K562 (cell line): Measurements from ENCODE around the gene ITPK1. TPM values are rescaled to one million over a fixed set of nuclear protein-coding genes. Genes with fewer than 3 reads are reported as not detected.
A peak's percentile ranks its signal among the peaks of the same experiment; 100 is the strongest.

Source experiments
- CBX3 ChIP-seq, 2 experiments: IDR thresholded peaks; 1 replicate in 1 of 2; 2 replicates in 1 of 2; pipeline ENCODE4 v1.6.1; 2012; ENCODE audit warnings: inconsistent platforms in 2 of 2, low read length in 2 of 2, borderline replicate concordance in 1 of 2, control low read depth in 1 of 2
- CXXC5 ChIP-seq: fragments of 250-450 bp; sonication (Bioruptor Pico); IDR thresholded peaks from 2 replicates; pipeline ENCODE4 v1.8.0; 2022; ENCODE audit warnings: inconsistent platforms, mild to moderate bottlenecking, moderate library complexity
- FOS ChIP-seq: IDR thresholded peaks from 3 replicates; pipeline ENCODE4 v1.6.1; 2011; ENCODE audit not compliant: insufficient read length; ENCODE audit errors: extremely low read depth
- FOXM1 ChIP-seq, 2 experiments: fragments of 450-650 bp in 1 of 2; sonication (generic) in 1 of 2; formaldehyde crosslinking in 1 of 2; IDR thresholded peaks; 2 replicates each; pipeline versions ENCODE4 v1.6.1 to v1.9.0; 2017 to 2022; ENCODE audit warnings: low read depth in 2 of 2, mild to moderate bottlenecking in 2 of 2, missing genetic modification reagents in 1 of 2, moderate library complexity in 1 of 2
- NCOA6 ChIP-seq: fragments of 450-650 bp; IDR thresholded peaks from 2 replicates; pipeline ENCODE4 v1.6.1; 2017; ENCODE audit warnings: mild to moderate bottlenecking
- NFE2L1 ChIP-seq: fragments of 450-650 bp; IDR thresholded peaks from 2 replicates; pipeline ENCODE4 v1.6.1; 2016; ENCODE audit warnings: missing genetic modification characterization, low read depth, mild to moderate bottlenecking, missing compliant biosample characterization, moderate library complexity, borderline replicate concordance
- NFIC ChIP-seq: fragments of 450-650 bp; IDR thresholded peaks from 2 replicates; pipeline ENCODE4 v1.6.1; 2017; ENCODE audit warnings: mild to moderate bottlenecking, inconsistent platforms
- NFRKB ChIP-seq: fragments of 450-650 bp; IDR thresholded peaks from 2 replicates; pipeline ENCODE4 v1.6.1; 2016; ENCODE audit warnings: low read depth
- PHB ChIP-seq: fragments of 250-450 bp; sonication (Bioruptor Pico); IDR thresholded peaks from 2 replicates; pipeline ENCODE4 v1.5.0; 2021
- PHB2 ChIP-seq: fragments of 450-650 bp; IDR thresholded peaks from 2 replicates; pipeline ENCODE4 v1.6.1; 2017; ENCODE audit warnings: low read depth
- SMAD1 ChIP-seq: fragments of 150-350 bp; IDR thresholded peaks from 2 replicates; pipeline ENCODE4 v1.6.1; 2014; ENCODE audit warnings: low read length, low read depth; ENCODE audit not compliant: partially characterized antibody
- TBL1XR1 ChIP-seq, 2 experiments: IDR thresholded peaks; 2 replicates each; pipeline ENCODE4 v1.6.1; 2012; ENCODE audit warnings: improper control_type of control experiment in 2 of 2, low read length in 2 of 2, mild to moderate bottlenecking in 1 of 2
- TBP ChIP-seq: optimal IDR thresholded peaks from 2 replicates; pipeline ENCODE3; 2011; ENCODE audit warnings: low read depth, low read length, improper control_type of control experiment
- TRIM25 ChIP-seq: fragments of 450-650 bp; IDR thresholded peaks from 2 replicates; pipeline ENCODE4 v1.7.0; 2016; ENCODE audit warnings: borderline replicate concordance
- YY1 ChIP-seq, 3 experiments: IDR thresholded peaks; 2 replicates each; pipeline ENCODE4 v1.6.1; 2011; ENCODE audit warnings: low read length in 2 of 3, mild to moderate bottlenecking in 2 of 3, moderate library complexity in 2 of 3, borderline replicate concordance in 1 of 3, control low read depth in 1 of 3, low read depth in 1 of 3; ENCODE audit not compliant: insufficient read depth in 3 of 3, insufficient replicate concordance in 2 of 3, control insufficient read depth in 1 of 3, insufficient read length in 1 of 3; ENCODE audit errors: extremely low read depth in 1 of 3
- ZNF184 ChIP-seq: sonication (generic); formaldehyde crosslinking; IDR thresholded peaks from 2 replicates; pipeline ENCODE4 v1.5.0; 2020; ENCODE audit warnings: missing genetic modification reagents
- polyA plus RNA-seq, 8 experiments: library from polyadenylated mRNA; depleted of rRNA in 4 of 8; stranded (reverse) in 5 of 8; unstranded in 3 of 8; fragments of >200 nt; fragmentation: Nextera tagmentation in 2 of 8; fragmentation: Illumina TruSeq in 1 of 8; extraction: Ambion mirVana in 2 of 8; extraction: Trizol in 1 of 8; gene quantifications; 2 replicates each; pipeline versions ENCODE4 v1.2.1 to v1.2.3, GENCODE V29; 2011 to 2014; ENCODE audit warnings: inconsistent platforms in 1 of 8, missing spikeins in 1 of 8
- total RNA-seq, 7 experiments: library from RNA; depleted of rRNA in 6 of 7; stranded (reverse); fragments of >200 nt in 6 of 7; fragmentation: Illumina TruSeq in 2 of 7; extraction: Trizol in 2 of 7; gene quantifications; 2 replicates each; pipeline versions ENCODE4 v1.2.1 to v1.2.3, GENCODE V29; 2011 to 2021; ENCODE audit warnings: low replicate concordance in 1 of 7

Gene ITPK1
- total and polyA plus RNA-seq, 9 of the 15 experiments (the other 6 are each of a cell fraction or from before 2014, with no cell fraction given), result 1.2 to 39.2 (median 23.0) TPM

- TF ChIP-seq TRIM25 (no peak), NFE2L1 (tag) (no peak), FOXM1 (IDR thresholded peaks at IDR 0.05; ENCODE audit: low read depth) (no peak), FOXM1 (CRISPR knock-in tag; IDR thresholded peaks at IDR 0.05; ENCODE audit: low read depth) (no peak), CBX3 (IDR thresholded peaks at IDR 0.05; ENCODE audit: borderline replicate concordance in 1 of 2, low read length in 2 of 2) (no peak), NFIC (peak; percentile 82), FOS (no peak), NCOA6 (no peak), ZNF184 (CRISPR knock-in tag) (no peak), PHB2 (no peak), CXXC5 (CRISPR knock-in tag) (peak; percentile 17; the same call in 1 of the 2 replicates), NFRKB (no peak), PHB (CRISPR knock-in tag) (no peak), TBL1XR1 (IDR thresholded peaks at IDR 0.05; ENCODE audit: low read length in 2 of 2) (no peak), TBP (no peak), SMAD1 (no peak), YY1 (IDR thresholded peaks at IDR 0.05; ENCODE audit: borderline replicate concordance in 1 of 3, control insufficient read depth in 1 of 3, extremely low read depth in 1 of 3, insufficient read depth in 3 of 3, insufficient read length in 1 of 3, insufficient replicate concordance in 2 of 3, low read depth in 1 of 3, low read length in 2 of 3) (no peak)
These were observed 5.5 kb upstream of the ITPK1 start (continued) for GRCh38 chr14:93121030-93121834.
